BJ (cell line): ENCODE data around the gene PSTK. TPM values are rescaled to one million over a fixed set of nuclear protein-coding genes. Genes with fewer than 3 reads are reported as not detected.
A peak's percentile ranks its signal among the peaks of the same experiment; 100 is the strongest.

Experiments
- CTCF ChIA-PET: fragments of 350-600 bp; formaldehyde crosslinking; extraction: SDS; loops from one replicate; lab custom pipeline; 2021; ENCODE audit warnings: antibody characterized with exemption, inconsistent platforms; lab: Yijun Ruan, JAX
- POLR2A ChIA-PET: fragments of 300-600 bp; sonication (Branson Sonifier 250); formaldehyde crosslinking; extraction: SDS; loops from one replicate; lab custom pipeline; 2021; ENCODE audit warnings: antibody characterized with exemption; lab: Charles Lee
- DNase-seq: peaks from one replicate; pipeline ENCODE4 v3.0.0-alpha.2; 2011; ENCODE audit warnings: low read depth
- H3K27me3 ChIP-seq: 2 replicates; pipeline ENCODE4 v1.6.0; 2011; ENCODE audit warnings: low read length; ENCODE audit not compliant: control insufficient read depth, insufficient read depth
- H3K36me3 ChIP-seq: 2 replicates; pipeline ENCODE4 v1.5.1; 2011; ENCODE audit warnings: low read length; ENCODE audit not compliant: control insufficient read depth, insufficient read depth
- H3K4me3 ChIP-seq: 2 replicates; pipeline ENCODE4 v1.5.1; 2011; ENCODE audit warnings: low read depth, mild to moderate bottlenecking, control low read depth, low read length
- CTCF ChIP-seq: IDR thresholded peaks from 2 replicates; pipeline ENCODE4 v1.5.1; 2011; ENCODE audit warnings: low read depth, mild to moderate bottlenecking, control low read depth, inconsistent platforms, low read length, moderate library complexity; ENCODE audit not compliant: insufficient read depth
- polyA plus RNA-seq: library from polyadenylated mRNA; depleted of rRNA; stranded (reverse); fragments of >200 nt; gene quantifications from 2 replicates; pipeline ENCODE4 v1.2.3, GENCODE V29; 2011

The PSTK gene
- polyA plus RNA-seq, 1 experiment = 3.0 TPM

- POLR2A ChIA-PET = no interaction called here
- Histone ChIP-seq H3K4me3 (no peak overlapping the region), H3K36me3 (no peaks in the 10 kb centered on the region), H3K27me3 (no peaks in the 10 kb centered on the region)
- CTCF ChIA-PET = interaction anchor here (1.1 to 1.4 kb wide), 3 partner anchors 17 to 22 kb away, joined by 3 read pairs; no protein-coding TSS in a partner anchor
- no peak for DNase-seq
- TF ChIP-seq CTCF = no peak
Observed at GRCh38 chr10:123004298-123004697, 24.1 kb downstream of the PSTK start.

- H3K36me3 ChIP-seq = no peaks in the 10 kb centered on the region
- ChIA-PET POLR2A (interaction anchor here (0.5 kb wide), 1 partner anchor 12 kb away, joined by 7 read pairs; no protein-coding TSS in a partner anchor), CTCF (interaction anchor here (0.7 to 1.7 kb wide), 5 partner anchors 8 to 27 kb away, joined by 3 to 6 read pairs (median 4); partner anchors contain the start of gene PSTK)
- TF ChIP-seq CTCF = no peak
- H3K4me3 ChIP-seq = peak overlapping the region; percentile 88
- no peak for DNase-seq
- H3K27me3 ChIP-seq = no peaks in the 10 kb centered on the region
Observed at GRCh38 chr10:123007558-123008354, 27.6 kb downstream of the PSTK start.

GRCh38 chr10:123008355-123009104 is 28.3 kb downstream of the PSTK start, which contains the start of the genes ACADSB and IKZF5:
Gene ACADSB, plus strand, starts transcription at chr10:123009006. Its CDS starts 24 bp downstream, at chr10:123009030.
Gene IKZF5, minus strand, starts transcription at chr10:123008795. Its CDS starts 10,170 bp downstream, at chr10:122998625.
- H3K27me3 ChIP-seq = no peaks in the 10 kb centered on the region
- no peaks in the 10 kb centered on the region for H3K36me3 ChIP-seq
- peak within 1 kb of the TSS; percentile 88 for H3K4me3 ChIP-seq
- ChIA-PET CTCF (interaction anchor here (0.7 to 1.7 kb wide), 4 partner anchors 8 to 28 kb away, joined by 3 to 6 read pairs (median 4); partner anchors contain the start of gene PSTK), POLR2A (no interaction called here)
- TF ChIP-seq CTCF = no peak
- DNase-seq = peak; percentile 83

GRCh38 chr10:123009105-123009820 is 29.1 kb downstream of the PSTK start:
- CTCF ChIA-PET = no interaction called here

More at GRCh38 chr10:123009105-123009820, 29.1 kb downstream of the PSTK start:
- POLR2A ChIA-PET = no interaction called here
- Histone ChIP-seq H3K27me3 (no peaks in the 10 kb centered on the region), H3K4me3 (peak overlapping the region; percentile 88), H3K36me3 (no peaks in the 10 kb centered on the region)
- no peak for DNase-seq
- no peak for TF ChIP-seq CTCF
